Measurements from ENCODE around the gene CEP350. TPM values are rescaled to one million over a fixed set of nuclear protein-coding genes. Genes with fewer than 3 reads are reported as not detected.

CEP350 gene
- total RNA-seq (2014; rRNA removed; shearing (Covaris generic)): 18.0 and 24.5 TPM in 2 replicates

GRCh38 chr1:179954493-179955286, at the start of gene CEP350:
TSS of gene CEP350 (plus strand) at chr1:179954810. CDS start at chr1:179986182, 31,372 bp downstream.
- DNase-seq (ENCODE audit: low read depth): peak; percentile 99

- no peak for DNase-seq (ENCODE audit: low read depth)
Observed at GRCh38 chr1:179910934-179911333, 43.7 kb upstream of the CEP350 start.

- no peak for DNase-seq (ENCODE audit: low read depth)
Observed at GRCh38 chr1:179911812-179912211, 42.8 kb upstream of the CEP350 start.

- no peak for DNase-seq (ENCODE audit: low read depth)
Observed at GRCh38 chr1:179917601-179918429, 36.8 kb upstream of the CEP350 start.

- DNase-seq (ENCODE audit: low read depth): no peak
Observed at GRCh38 chr1:179921472-179921871, 33.1 kb upstream of the CEP350 start.

GRCh38 chr1:179921981-179922872, 32.4 kb upstream of the CEP350 start:
- DNase-seq (ENCODE audit: low read depth): peak; percentile 43

- no peak for DNase-seq (ENCODE audit: low read depth)
Observed at GRCh38 chr1:179923029-179923428, 31.6 kb upstream of the CEP350 start.

GRCh38 chr1:179924268-179924667, 30.3 kb upstream of the CEP350 start:
- no peak for DNase-seq (ENCODE audit: low read depth)

- DNase-seq (ENCODE audit: low read depth): no peak
Observed at GRCh38 chr1:179925302-179925701, 29.3 kb upstream of the CEP350 start.

- peak; percentile 67 for DNase-seq (ENCODE audit: low read depth)
Observed at GRCh38 chr1:179925922-179926849, 28.4 kb upstream of the CEP350 start.

GRCh38 chr1:179926850-179927205, 27.8 kb upstream of the CEP350 start:
- DNase-seq (ENCODE audit: low read depth): no peak

GRCh38 chr1:179929955-179930798, 24.4 kb upstream of the CEP350 start:
- DNase-seq (ENCODE audit: low read depth): no peak

GRCh38 chr1:179930867-179931266, 23.7 kb upstream of the CEP350 start:
- DNase-seq (ENCODE audit: low read depth): peak; percentile 50

GRCh38 chr1:179933219-179933618, 21.4 kb upstream of the CEP350 start:
- no peak for DNase-seq (ENCODE audit: low read depth)

GRCh38 chr1:179935909-179936496, 18.6 kb upstream of the CEP350 start:
- DNase-seq (ENCODE audit: low read depth): no peak

- DNase-seq (ENCODE audit: low read depth): peak; percentile 22
Observed at GRCh38 chr1:179937668-179938254, 16.8 kb upstream of the CEP350 start.

- peak; percentile 27 for DNase-seq (ENCODE audit: low read depth)
Observed at GRCh38 chr1:179938752-179939151, 15.9 kb upstream of the CEP350 start.

- peak; percentile 9 for DNase-seq (ENCODE audit: low read depth)
Observed at GRCh38 chr1:179939941-179940340, 14.7 kb upstream of the CEP350 start.

- no peak for DNase-seq (ENCODE audit: low read depth)
Observed at GRCh38 chr1:179941454-179941853, 13.2 kb upstream of the CEP350 start.

Data from M059J (cell line).